GM21360 (cell line): ENCODE measurements around the gene YTHDF1.
"Not testable (repeated sequence)": the region's sequence is repeated elsewhere in the genome, so short reads cannot be mapped to it uniquely, and the experiment has no call there.

Experiments
- ATAC-seq: cut with Tn5 transposase; IDR thresholded peaks from one replicate; pipeline ENCODE4 v1.9.1; 2021; ENCODE audit warnings: mild to moderate bottlenecking, moderate library complexity; ENCODE audit not compliant: unreplicated experiment

YTHDF1 gene

DNA sequence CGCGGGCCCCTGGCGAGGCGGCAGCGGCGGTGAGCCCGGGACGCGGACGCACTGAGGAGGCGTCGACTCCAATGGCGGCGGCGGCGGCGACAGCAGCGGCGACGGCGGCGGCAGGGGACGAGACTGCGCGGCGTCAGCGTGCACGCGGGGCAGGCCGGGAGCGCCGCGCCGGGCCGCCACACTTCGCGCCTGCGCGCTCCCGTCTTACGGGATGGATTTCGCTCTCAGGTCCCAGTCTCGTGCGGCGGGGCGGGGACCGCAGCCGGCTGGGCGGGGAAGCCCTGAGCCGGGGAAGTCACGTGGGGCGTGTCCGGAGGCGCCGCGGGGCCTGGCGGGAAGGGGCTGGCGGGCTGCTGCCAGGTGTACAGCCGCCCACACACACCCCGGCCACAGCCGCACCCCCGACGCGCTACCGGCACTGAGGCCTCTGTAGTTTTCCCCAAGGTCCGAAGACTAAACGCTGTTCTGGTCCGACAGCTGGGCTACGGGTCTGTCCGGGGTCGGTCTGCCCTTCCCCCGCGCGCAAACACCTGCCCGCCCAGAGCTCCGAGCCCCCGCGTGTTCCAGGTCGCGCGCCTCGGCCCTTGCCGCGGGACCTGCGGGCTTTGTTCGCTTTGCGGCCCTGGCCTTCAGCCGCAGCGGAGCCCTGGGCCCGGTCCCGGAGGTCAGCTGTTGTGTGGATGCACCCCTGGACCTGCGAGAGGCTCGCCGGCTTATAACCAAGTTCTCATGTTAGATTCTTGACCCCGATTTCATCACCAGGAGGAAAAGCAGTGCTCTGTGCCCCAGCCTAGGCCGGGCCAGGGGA lies at the start of gene YTHDF1:
Gene YTHDF1, minus strand, starts transcription at position 91 of the 808 bp plus-strand sequence. CDS start 239 bp downstream, outside the sequence.
- peak; percentile 88 for ATAC-seq

- ATAC-seq: no peak
Observed at GRCh38 chr20:63264519-63264918, 48.6 kb upstream of the YTHDF1 start.

DNA sequence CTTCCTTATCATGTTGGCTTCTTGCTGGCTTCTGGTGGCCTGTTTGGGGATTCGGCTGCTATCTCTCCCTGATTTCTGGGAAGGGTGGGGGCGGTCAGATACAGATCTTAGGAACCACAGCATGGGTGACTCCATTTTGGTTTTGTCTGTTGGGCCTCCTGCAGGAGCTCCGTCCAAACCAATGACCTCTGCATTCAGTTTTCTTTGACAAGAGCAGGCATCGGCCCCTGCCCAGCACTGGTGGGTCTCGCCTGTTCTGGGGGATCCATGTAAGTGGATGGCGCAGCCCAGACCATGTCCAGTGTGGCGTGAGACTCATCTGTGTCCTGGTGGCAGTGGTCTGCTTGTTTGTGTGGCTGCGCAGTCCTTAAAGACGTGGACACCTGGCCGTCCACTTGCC lies 48.1 kb upstream of the YTHDF1 start:
- no peak for ATAC-seq

GRCh38 chr20:63262836-63263235 lies 46.9 kb upstream of the YTHDF1 start:
- no peak for ATAC-seq

GRCh38 chr20:63261795-63262528 lies 46.0 kb upstream of the YTHDF1 start:
- ATAC-seq: no peak

GRCh38 chr20:63261060-63261794 lies 45.3 kb upstream of the YTHDF1 start:
- ATAC-seq: no peak

DNA sequence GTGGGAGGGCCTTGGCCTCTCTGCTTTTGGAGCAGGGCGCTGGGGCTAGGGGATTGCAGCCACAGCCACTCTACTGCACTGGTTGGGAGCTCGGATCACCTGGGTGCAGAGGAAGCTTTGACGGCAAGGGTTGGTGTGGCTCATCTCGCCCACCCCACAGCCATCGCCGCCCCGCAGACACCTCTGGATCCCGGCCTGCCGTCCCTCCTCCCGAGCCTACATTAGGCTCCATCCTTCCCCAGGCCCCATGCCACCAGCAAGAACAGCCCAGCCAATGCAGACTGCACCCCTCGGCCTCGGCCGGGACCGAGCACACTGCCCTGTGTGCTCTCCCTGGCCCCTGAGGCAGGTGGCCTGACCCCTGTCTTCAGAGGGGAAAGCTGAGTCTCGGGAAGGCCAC lies 44.6 kb upstream of the YTHDF1 start:
- no peak for ATAC-seq

- no peak for ATAC-seq
Observed at GRCh38 chr20:63259734-63260460, 44.0 kb upstream of the YTHDF1 start.

DNA sequence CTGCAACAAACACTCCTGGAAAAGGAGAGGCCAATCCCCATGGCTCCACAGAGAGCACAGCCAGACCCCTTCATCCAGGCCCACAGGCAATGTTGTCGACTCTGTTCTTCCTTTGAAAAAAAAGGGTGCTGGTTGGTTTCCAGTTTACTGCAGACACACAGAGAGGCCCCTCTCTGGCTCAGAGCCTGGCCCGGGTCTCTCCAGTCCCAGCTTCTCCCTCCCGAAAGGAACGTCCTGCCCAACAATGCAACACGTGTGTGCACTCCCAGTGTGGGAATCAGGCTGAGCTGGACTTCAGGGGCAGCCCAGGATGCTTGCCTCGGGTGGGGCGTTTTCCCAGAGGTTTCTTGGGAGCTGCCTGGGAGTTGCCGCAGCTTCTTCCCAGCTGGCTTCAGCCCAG lies 42.9 kb upstream of the YTHDF1 start:
- no peak for ATAC-seq

DNA sequence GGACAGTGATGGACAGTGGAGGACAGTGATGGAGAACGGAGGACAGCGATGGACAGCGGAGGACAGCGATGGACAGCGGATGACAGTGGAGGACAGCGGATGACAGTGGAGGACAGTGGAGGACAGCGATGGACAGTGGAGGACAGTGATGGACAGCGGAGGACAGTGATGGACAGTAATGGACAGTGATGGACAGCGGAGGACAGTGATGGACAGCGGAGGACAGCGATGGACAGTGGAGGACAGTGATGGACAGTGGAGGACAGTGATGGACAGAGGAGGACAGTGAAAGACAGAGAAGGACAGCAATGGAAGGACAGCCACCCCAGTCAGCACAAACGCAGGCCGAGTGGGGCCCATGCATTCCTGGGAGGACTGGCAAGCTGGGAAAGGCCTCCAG lies 41.7 kb upstream of the YTHDF1 start:
- ATAC-seq: no peak

GRCh38 chr20:63256954-63257353 lies 41.0 kb upstream of the YTHDF1 start:
- no peak for ATAC-seq

DNA sequence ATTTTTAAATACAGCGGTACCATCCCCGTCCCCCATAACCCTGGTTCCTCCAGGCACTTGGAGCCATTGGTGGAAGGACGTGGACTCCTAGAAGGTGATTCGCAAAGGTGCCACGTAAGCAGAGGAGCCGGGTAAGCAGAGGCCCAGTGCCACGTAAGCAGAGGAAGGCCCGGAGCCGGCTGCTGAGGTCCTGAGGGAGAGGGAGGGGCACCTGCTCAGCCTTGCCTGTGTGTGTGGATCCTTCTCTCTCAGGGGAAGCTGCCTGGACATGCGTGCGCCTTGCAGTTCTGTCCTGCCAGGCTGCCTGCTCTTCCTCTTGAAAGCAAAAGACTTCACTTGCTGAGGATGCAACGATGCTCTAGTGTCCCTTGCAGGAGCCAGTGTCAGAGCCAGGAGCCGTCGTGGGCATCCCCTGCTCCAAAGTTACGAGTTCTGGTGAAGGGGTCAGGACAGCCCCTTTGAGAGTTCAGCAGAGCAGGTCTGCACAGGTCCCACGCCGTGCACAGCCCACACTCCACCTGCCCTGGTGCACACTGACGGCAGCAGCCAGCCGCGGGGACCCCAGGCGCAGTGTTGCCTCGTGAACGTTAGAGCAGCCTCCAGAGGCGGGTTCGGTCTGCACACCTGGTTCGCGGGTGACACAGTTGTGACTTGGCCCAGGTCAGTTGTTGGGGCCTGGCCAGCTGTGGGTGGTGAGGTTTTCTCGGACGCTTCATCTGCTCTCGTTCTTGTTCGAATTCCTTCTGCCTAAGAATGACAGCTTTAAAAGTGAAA lies 40.2 kb upstream of the YTHDF1 start:
- no peak for ATAC-seq

- no peak for ATAC-seq
Observed at GRCh38 chr20:63254606-63255384, 38.9 kb upstream of the YTHDF1 start.

- ATAC-seq: no peak
Observed at GRCh38 chr20:63254232-63254605, 38.3 kb upstream of the YTHDF1 start, which contains the start of gene NKAIN4. Gene NKAIN4 (minus strand): TSS chr20:63254463. CDS start chr20:63254450, 13 bp downstream.

- no peak for ATAC-seq
Observed at GRCh38 chr20:63253438-63254231, 37.7 kb upstream of the YTHDF1 start.

DNA sequence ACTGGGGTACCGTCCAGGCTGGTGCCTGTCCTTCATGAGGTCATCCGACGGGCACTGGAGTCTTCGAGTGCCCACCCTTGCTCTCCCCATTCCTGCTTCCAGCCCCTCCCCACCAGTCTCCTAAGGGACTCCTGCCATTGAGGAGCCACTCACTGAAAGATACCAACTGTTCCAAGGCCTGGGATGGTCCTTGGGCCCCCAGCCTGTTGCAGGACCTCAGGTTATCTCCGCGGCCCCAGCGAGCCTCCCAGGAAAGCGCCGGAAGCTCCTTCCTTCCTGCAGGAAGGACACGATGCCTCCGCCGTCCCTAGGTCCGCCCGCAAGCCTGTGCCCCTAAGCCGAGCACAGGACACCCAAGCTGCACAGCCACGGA lies 37.1 kb upstream of the YTHDF1 start:
- no peak for ATAC-seq

GRCh38 chr20:63252284-63252711 lies 36.4 kb upstream of the YTHDF1 start:
- no peak for ATAC-seq

DNA sequence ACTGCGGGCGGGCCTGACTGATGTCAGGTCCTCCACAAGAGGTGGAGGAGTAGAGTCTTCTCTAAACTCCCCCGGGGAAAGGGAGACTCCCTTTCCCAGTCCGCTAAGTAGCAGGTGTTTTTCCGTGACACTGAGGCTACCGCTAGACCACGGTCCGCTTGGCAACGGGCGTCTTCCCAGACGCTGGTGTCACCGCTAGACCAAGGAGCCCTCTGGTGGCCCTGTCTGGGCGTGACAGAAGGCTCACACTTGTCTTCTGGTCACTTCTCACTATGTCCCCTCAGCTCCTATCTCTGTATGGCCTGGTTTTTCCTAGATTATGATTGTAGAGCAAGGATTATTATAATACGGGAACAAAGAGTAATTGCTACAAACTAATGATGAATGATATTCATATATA lies 35.4 kb upstream of the YTHDF1 start:
- not testable (repeated sequence) for ATAC-seq
